OCI-LY7 (cell line): ENCODE results near the gene COL4A3.

ENCODE experiments used
- CTCF ChIP-seq: fragments of 200-600 bp; sonication (generic); conservative IDR thresholded peaks from 2 replicates; pipeline ENCODE4 v1.5.1; 2014; ENCODE audit warnings: mild to moderate bottlenecking, antibody characterized with exemption, low read length, moderate library complexity, mixed read lengths
- EZH2phosphoT487 ChIP-seq: fragments of 200-600 bp; sonication (generic); IDR thresholded peaks from 2 replicates; pipeline ENCODE4 v1.6.1; 2018; ENCODE audit warnings: low read depth, borderline replicate concordance, mild to moderate bottlenecking, mixed run types, antibody characterized with exemption, low read length, moderate library complexity, mixed read lengths

- TF ChIP-seq CTCF (no peak), EZH2phosphoT487 (no peak)
These were observed 148.2 kb downstream of the COL4A3 start for GRCh38 chr2:227312579-227312978.
